ELF-1 (cell line): ENCODE measurements around the gene DNAH7.

Source experiments
- DNase-seq: peaks from one replicate; pipeline ENCODE4 v3.0.0-alpha.2; 2016; ENCODE audit warnings: low read depth, low spot score

Gene DNAH7

GRCh38 chr2:196077821-196078220, 9.2 kb upstream of the DNAH7 start:
- no peak for DNase-seq

DNA sequence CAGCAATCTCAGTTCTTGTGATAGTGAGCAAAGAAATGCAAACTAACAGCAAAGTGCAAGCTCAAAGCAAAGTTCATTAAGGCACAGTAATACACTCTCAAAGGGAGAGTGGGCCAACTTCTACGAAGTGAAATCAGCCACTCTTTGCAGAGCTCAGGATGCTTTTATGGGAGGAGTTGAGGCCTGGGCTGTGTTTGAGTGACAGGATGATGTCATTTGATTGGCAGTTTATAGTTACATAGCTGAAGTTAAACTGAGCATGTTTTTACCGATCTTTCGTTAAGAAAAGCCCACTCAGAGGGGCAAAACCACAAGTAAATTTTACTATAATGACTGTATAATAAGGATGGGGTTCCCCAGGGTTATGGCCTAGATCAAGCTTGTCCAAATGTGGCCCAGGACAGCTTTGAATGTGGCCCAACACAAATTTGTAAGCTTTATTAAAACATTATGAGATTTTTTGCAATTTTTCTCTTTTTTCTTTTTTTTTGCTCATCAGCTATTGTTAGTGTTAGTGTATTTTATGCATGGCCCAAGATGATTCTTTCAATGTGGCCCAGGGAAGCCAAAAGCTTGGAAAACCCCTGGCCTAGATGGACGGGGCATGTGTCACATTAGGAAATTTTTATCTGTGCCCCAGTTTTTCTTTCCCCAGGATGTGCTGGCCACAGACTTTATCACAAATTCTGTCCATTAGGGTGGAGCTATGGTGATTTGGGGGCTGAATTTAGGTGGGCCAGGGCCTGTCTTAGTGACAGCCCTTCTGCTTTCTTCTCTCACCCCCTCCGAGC, 8.3 kb upstream of the DNAH7 start:
- DNase-seq, result no peak

- DNase-seq, result no peak
These were observed 6.6 kb upstream of the DNAH7 start for GRCh38 chr2:196075196-196075595.

GRCh38 chr2:196074631-196075030, 6.0 kb upstream of the DNAH7 start:
- no peak for DNase-seq

- DNase-seq, result no peak
These were observed 4.9 kb upstream of the DNAH7 start for GRCh38 chr2:196073521-196073920.

DNA sequence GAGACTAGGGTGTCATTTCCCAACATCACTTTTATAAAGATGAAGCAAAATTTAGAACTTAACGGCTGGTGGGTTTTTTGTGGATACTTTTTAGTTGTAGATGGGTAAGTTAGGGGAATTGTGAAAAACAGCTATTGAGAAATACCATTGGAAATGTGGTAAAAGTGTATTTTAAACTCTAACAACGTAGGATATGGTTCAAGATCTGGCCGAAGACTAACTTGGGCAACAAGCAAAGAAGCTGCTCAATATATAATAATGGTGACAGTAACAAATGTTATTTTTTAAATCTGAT, 1.6 kb downstream of the DNAH7 start:
- no peak for DNase-seq

- no peak for DNase-seq
These were observed 2.1 kb downstream of the DNAH7 start for GRCh38 chr2:196066291-196067087.

GRCh38 chr2:196063773-196064172, 4.9 kb downstream of the DNAH7 start:
- DNase-seq, result no peak

DNA sequence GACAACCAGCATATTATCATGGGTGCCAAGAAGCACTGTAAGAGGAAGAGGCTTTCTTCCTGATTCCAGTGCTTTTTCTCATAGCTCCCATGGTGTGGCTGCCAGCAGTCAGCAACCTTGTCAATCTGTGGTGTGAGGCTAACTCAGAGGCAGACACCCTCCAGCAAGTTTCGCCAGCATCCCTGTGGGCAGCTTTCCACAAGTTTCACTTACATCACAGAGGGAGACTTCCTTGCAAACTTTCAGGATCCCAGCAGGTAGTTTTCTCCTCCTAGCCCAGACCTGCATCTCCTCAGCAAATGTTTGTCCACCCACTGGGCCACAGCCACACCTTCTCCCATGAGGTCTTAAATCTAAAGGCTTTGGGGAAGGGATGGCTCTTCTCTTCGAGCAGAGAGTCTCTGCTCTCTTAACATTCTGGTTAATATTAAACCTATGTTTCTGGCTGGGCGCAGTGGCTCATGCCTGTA, 9.1 kb downstream of the DNAH7 start:
- DNase-seq, result peak; percentile 75

GRCh38 chr2:196054631-196055030, 14.0 kb downstream of the DNAH7 start:
- DNase-seq, result no peak

DNA sequence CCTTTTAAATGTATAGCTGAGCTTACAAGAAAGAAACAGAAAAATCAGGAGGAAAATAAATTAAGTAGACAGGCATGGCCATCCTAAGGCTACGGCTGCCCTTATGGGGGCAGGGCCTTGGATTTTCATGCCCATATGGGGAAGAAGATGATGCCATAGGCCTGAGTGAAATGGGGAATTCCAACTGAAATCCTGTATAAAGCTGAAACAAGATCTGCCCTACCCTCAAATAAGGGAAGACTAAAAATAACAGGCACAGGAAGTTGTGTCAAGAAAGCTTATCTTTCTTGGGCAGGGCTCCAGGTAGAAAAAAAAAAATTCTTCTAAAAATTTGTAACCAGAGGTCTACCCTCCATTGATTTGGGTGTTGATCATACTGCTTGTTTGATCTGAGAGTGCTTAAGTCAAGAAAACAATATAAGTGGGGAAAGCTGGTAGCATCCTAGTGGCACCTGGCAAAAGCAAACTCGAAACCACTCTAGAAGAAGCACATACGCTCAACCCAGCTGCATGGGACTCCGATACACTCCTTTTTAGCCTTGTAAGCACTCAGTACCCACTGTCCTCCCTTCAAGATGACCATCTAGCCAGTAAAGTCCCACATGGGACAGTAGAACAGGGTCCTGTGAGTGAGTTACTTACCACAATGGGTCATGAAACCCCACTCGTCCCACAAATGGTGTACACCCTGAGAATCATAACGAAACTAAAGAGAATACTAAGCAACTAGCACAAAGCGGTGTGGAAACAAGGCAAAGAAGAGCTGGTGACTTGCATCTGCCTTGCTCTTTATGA, 22.3 kb downstream of the DNAH7 start:
- no peak for DNase-seq

DNA sequence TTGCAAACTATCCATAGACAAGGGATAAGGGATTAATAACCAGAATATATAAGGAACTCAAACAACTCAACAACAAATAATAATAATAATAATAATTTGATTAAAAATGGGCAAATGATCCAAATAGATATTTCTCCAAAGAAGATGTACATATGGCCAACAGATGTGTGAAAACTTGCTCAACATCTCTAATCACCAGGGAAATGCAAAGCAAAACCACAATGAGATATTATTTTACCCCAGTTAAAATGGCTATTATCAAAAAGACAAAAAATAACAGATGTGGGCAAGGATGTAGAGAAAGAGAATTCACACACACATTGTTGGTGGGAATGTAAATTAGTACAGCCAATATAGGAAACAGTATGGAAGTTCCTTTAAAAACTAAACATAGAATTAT, 26.9 kb downstream of the DNAH7 start:
- no peak for DNase-seq

DNA sequence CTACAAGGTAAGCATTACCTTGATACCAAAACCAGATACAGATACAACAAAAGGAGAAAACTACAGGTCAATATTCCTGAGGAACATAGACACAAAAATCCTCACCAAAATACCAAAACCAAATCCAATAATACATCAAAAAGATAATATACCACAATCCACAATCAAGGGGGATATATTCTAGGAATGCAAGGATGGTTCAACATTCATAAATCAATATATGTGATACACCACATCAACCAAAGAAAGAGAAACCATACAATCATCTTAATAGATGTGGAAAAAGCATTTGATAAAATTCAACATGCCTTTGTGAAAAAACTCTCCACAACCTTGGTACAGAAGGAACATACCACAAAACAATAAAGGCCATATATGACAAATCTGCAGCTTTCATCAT, 28.4 kb downstream of the DNAH7 start:
- DNase-seq, result no peak

GRCh38 chr2:196036442-196036841, 32.2 kb downstream of the DNAH7 start:
- DNase-seq, result no peak

- no peak for DNase-seq
These were observed 50.6 kb downstream of the DNAH7 start for GRCh38 chr2:196018037-196018436.

DNA sequence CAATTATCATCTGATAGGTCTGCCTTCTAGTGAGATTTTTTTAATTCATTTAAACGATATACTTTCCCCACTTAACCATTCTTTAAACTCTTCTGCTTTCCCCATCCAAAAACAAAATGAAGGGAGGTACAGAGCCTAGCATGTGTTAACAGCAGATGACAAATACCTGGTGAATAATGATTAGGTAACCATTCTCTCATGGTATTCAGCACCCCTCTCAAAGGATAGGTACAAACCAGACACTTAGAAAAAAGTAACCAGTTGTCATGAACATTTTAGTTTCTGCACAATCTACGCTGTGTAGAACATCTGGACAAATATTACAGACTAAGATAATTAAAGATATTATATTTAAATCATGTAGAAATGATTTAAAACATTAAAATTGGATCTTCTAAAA, 56.3 kb downstream of the DNAH7 start:
- DNase-seq, result no peak

- DNase-seq, result no peak
These were observed 68.1 kb downstream of the DNAH7 start for GRCh38 chr2:196000551-196000950.

GRCh38 chr2:195998070-195998469, 70.6 kb downstream of the DNAH7 start:
- DNase-seq, result no peak

GRCh38 chr2:195995499-195995898, 73.1 kb downstream of the DNAH7 start:
- DNase-seq, result no peak

DNA sequence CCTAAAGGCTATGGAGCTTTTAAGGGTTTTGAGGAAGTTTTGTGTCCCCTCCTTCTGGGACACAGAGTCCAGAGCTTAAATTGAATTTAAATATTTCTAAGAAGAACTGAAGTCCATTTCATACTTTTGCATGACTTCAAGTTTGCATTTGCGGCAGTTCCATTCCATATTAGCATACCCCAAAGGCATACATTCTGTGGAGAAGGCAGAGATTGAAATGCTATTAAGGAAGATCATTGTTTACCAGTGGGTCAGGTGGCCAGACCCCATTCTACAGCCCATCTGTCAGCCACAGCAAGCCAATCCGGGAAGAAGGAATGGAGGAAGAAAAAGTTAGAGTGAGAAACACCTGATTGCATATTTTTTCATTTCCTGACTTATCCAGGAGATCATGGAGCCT, 75.0 kb downstream of the DNAH7 start:
- no peak for DNase-seq

DNA sequence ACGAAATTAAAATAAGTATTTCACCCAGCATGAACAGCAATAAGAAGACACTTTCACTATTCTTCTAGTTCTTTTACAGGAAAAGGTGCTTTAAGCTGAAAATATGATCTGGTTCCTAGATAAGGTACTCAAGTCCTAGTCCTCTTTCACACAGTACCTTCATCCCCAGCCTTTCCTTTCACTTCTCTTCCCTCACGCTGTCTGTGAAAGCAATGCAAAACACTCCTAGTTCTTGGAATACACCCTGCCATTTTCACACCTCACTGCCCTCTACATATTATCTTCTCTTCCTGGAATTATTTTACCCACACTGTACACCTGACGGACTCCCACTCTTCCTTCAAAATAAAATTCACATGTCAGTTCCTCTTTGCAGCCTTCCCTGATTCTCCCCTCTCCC, 82.9 kb downstream of the DNAH7 start:
- DNase-seq, result no peak
